Pulmonary artery endothelial cell (primary cell): ENCODE data around the gene CCDC149. TPM values are rescaled to one million over a fixed set of nuclear protein-coding genes. Genes with fewer than 3 reads are reported as not detected.

Source experiments
- DNase-seq: peaks from one replicate; pipeline ENCODE4 v3.0.0-alpha.2; 2011; ENCODE audit warnings: low read depth, low spot score
- total RNA-seq: library from RNA; depleted of rRNA; stranded (reverse); fragments of >200 nt; gene quantifications from 2 replicates; pipeline ENCODE4 v1.2.3, GENCODE V29; 2014

Gene CCDC149
- total RNA-seq, 1 donor from 2014 or later: 11.1 TPM

DNA sequence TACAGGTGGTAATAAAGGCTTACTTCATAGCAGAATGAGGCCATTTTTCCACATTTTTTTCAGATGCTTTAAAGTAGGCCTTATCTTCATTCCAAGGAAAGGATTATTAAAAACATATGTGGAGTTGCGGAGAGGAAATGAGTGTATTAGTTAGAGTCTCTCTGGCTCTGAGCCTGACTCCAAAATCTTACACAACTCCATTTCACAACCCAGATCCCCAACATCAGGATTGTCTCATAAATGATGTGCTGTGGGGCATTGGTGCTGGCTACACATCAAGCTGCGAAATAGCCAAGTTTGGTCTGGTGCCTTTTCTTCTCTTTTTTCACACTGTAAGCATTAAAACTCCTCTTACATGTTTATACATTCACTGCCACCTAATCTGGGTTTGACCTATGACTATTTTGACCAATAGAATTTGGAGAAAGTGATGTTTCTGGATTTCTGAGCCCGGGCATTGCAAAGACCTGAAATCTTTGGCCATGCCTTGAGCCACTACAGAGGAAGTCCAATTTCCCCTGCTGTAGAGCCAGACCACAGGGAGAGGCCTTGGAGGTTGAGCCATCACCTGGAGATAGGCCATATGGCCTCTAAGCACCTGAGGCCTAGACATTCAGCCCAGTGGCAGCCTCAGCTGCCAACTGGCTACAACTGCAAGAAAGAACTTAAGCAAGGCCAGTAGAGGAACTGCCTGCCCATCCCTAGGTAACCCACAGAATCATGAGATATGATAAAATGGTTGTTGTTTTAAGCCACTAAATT lies 134.2 kb downstream of the CCDC149 start:
- no peak for DNase-seq

DNA sequence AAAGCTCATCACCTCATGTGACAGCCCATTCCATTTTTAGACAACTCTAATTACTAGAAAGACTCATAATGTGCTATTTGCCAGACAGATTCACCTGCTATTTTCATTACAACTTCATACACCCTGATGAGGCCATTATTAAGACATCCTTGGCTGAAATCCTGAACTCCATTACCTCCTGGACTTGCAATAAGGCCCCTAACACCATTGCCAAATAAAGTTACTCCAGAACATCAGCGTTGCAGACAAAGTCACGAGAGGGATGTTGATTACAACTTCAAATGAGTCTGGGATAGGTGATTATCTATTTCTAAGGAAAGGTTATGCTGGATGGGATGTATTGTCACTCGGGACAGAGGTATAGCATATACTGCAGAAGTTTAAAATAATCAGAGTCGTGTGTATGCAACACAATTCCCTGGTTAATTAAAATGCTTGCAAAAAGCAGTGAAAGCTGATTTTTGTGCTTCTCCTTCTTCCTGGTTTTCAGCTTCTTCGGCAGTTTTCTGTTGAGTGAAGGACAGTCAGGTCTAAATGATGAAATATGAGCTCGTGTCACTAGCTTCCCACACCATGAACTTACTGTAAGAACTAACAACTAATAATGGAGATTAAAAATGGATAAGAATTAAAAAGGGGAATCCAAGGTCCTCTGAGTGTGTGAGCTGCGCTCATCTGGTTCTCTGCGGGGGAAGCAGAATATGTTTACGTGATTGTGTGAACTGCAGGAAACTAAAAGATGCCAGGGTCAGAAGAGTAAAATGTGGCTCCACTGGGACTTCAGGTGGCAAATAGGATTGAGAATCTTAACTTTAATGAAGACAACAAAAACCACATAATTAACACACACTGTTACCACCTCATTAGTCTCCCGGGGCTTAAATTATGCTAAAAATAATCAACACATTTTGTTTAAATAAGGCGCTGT lies 135.0 kb downstream of the CCDC149 start:
- no peak for DNase-seq

DNA sequence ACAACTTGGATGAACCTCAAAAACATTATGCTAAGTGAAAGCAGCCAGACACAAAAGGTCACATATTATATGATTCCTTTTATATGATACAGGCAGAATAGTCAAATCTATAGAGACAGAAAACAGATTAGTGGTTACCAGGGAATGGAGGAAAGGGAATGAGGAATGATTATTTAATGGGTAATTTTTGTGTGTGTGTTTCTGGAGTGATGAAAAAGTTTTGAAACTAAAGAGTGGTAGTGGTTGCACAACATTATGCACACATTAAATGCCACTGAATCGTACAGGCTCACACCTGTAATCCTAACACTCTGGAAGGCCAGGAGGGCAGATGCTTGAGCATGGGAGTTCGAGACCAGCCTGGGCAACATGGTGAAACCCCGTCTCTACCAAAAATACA lies 137.1 kb downstream of the CCDC149 start:
- no peak for DNase-seq

DNA sequence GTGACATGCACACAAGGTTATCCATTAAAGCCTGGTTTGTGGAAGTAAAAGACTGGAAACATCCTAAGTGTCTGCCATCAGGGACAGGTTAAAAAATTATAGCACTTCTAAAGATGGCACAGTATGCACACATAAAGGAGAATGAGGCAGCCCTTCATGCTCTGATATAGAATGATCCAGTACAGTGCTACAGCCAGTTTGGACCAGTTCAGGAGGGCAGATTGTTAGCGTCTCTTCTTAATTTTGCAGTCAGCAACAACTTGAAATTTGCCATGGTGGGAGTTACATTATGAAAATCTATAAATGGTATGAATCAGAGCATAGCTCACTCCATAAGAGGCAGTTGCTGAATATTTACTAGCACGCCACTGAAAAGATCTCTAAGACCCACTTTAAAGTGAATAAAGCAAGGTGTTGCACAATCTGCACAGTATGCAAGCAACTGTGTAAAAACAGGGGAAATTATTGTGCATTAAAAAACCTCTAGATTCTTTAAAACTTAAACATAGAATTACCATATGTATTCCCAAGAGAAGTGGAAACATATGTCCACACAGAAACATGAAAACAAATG lies 137.7 kb downstream of the CCDC149 start:
- DNase-seq: no peak

DNA sequence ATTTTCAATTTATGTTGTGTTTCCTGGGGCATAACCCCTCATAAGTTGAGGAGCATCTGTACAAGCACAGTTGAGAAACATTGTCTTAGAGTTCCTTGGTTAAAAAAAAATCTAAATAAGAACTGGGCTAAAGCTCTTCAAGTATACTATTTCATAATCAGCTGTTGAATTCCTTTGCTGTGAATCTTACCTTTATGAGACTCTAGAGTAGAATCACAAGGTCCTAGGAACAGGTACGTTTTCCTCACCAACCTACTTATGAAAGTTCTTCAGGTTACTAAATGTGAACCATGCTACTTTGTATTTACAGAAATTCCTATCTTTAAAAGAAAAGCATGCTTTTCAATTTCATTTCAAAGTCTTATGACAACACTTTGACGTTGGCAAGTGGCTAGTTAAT lies 138.4 kb downstream of the CCDC149 start:
- no peak for DNase-seq

DNA sequence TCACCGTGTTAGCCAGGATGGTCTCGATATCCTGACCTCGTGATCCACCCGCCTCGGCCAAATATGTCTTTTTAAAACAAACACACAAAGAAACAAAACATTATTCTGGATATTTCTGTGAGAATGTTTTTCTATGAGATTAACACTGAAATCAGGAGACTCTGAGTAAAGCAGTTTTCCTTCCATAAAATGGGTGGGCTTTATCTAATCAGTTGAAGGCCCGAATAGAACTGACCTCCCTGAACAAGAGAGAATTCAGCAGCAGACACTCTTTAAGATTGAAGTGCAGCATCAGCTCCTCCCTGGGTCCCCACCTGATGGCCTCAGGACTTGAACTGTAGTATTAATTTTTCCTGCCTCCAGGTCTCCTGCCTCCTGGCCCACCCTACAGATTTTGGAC lies 139.9 kb downstream of the CCDC149 start:
- no peak for DNase-seq

DNA sequence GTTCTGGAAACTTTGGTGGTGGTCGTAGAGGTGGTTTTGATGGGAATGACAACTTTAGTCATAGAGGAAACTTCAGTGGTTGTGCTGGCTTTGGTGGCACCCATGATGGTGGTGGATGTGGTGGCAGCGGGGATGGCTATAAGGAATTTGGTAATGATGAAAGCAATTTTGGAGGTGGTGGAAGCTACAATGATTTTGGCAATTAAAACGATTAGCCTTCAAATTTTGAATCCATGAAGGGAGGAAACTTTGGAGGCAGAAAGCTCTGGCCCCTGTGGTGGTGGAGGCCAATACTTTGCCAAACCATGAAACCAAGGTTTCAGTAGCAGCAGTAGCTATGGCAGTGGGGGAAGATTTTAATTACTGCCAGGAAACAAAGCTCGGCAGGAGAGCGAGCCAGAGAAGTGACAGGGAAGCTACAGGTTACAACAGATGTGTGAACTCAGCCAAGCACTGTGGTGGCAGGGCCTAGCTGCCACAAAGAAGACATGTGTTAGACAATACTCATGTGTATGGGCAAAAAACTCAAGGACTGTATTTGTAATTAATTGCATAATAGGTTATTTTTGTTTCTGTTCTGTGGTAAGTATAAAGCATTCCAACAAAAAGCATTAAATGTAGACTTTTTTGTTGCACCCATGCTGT lies 140.7 kb downstream of the CCDC149 start:
- DNase-seq: no peak

DNA sequence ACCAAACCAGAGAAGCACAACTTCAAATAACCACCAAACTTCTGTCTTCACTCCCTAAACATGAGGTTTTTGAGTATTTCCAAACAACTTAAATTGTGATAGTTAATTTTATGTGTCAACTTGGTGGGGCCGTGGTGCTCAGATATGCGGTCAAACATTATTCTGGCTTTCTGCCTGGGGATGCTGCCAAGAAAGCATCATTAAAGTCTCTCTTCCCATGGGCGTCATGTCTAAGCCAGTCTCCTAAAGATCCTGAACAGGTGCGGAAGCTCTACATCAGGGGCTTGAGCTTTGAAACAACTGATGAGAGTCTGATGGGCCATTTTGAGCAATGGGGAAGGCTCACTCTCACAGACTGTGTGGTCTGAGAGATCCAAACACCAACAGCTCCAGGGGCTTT lies 141.6 kb downstream of the CCDC149 start:
- no peak for DNase-seq

DNA sequence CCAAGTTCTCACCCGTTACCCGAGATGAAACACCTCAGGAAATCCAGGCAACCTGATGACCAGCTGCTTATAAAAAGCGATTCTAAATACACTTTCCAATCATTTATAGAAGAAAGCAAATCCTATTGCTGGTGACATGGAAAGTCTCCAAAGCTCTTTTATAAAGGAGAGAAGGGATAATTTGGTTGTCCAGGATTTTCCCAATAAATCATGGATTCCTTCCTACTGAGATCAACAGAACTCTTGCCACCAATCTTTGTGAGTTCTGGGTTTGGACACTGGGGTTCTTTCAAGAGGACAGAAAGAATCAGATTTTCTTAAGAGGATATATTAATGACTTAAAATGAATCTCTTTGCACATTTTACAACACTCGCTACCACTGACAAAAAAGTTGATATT lies 142.2 kb downstream of the CCDC149 start:
- DNase-seq: no peak

DNA sequence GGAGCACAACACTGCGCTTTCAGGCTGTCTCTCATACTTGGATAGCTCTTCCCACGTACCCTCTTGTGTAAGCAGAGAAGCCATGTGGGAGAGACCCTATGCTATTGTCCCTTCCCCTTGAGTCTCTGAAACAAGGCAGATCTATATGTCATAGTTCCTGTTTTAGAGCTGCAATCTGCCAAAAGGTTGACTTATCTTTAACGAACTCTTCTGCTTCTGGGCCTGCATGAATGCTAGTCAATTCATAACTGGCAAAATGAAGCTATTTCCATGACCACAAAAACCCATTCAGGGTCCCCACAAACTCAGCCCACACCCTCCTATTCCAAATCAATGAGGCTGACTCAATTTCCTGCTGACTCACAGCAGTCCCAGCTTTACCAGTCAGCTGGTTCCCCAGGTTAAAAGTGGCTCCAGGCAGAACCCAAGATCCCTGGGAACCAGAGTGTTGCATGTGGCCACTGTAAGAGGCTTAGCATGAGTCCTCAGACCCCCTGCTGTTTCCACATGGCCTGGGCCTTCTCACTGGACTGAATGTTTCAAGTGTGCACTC lies 142.7 kb downstream of the CCDC149 start:
- no peak for DNase-seq

DNA sequence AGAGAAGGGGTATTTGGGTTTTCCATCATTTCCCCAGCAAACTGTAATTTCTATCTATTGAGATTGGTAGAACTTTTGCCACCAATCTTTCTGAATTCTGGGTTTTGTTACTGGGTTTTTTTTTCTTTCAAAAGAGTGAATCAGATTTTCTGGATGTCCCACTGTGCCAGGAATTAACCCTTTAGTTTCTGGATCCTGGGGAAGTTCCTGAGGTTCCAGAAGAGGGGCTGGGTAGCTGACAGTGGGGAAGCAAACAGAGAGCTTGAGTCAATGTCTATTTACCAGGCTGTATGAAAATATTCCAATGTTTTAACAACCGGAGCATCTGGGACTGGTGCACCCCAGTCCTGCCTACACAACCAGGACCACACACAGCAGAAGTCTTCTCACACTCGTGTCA lies 143.3 kb downstream of the CCDC149 start:
- DNase-seq: no peak

DNA sequence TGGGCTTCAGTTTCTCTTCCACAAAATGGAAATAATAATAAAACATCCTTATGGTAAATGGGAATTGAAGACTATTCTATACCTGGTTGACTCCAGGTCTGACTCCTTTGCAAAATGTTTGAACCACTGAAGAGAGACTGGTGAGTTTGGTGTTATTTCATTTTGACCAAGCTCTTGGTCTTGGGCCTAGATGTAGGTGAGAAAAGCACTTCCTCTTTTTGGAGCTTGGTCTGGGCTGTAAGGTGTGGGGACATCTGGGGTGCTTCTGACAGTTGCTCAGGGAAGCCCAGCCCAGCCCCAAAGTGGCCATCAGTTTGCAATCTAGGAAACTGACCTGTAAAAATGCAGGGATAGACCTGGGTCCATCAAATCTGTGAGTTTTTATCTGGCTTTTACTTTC lies 144.2 kb downstream of the CCDC149 start:
- DNase-seq: no peak

DNA sequence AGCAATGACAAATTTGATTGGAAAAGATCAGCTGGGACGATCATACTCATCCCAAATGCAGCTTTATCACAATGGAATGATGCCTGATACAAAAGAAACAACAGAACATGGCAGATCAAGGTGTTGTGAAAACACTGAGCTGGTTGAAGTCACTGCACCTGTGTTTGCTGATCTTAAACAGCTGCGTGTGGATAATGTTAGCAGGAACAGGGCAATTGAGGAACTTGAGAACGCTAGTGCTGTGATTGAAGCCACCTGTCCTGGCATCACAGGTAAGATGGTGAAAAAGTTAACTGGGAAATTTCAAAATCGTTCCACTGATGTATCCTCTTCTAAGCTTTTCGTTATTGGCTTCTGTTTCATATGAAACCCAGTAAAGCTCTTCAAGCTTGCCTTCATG lies 144.8 kb downstream of the CCDC149 start:
- no peak for DNase-seq

DNA sequence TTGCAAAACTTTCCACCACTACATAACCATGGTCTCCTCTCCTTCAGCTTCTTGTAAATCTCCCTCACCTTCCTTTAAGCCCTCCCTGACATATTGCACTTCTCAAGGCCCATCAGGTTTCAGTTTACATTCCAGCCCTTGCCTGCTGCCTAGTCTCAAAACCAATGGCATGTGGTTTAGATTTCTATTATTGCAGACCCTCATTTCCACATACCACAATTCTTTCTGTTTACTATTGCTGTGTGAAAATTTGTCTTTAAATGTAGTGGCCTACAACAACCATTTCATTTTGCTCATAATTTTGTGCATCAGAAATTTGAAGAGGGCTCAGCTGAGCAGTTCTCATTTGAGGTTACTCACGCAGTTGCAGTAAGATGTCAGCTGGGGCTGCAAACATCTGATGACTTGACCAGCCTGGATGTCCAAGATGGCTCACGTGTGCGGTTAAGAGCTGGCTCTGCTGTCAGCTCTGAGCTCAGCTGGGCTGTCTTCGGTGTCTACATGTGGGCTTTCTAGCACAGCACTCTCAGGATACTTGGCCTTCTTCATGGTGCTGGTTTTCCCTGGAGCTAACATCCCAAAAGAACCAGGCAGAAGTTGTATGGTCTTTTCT lies 147.4 kb downstream of the CCDC149 start:
- no peak for DNase-seq

DNA sequence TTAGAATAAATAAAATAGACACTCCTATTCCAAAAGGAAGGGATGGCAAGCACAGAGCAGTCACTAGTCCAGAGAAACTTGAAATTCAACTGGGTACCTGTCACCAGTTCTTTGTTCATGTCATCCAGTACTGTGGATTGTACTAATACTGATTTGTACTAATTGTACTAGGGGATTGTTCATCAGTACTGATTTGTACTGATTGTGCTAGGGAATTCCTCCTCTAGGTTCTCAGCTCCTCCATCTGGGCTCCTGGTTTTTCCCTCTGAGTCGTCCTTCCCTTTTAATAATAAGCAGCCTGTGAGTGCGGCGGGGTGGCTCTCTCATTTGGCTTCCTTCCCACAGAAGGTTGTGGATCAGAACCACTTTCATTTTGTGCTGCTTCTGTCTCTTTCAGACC lies 148.5 kb downstream of the CCDC149 start:
- DNase-seq: no peak

DNA sequence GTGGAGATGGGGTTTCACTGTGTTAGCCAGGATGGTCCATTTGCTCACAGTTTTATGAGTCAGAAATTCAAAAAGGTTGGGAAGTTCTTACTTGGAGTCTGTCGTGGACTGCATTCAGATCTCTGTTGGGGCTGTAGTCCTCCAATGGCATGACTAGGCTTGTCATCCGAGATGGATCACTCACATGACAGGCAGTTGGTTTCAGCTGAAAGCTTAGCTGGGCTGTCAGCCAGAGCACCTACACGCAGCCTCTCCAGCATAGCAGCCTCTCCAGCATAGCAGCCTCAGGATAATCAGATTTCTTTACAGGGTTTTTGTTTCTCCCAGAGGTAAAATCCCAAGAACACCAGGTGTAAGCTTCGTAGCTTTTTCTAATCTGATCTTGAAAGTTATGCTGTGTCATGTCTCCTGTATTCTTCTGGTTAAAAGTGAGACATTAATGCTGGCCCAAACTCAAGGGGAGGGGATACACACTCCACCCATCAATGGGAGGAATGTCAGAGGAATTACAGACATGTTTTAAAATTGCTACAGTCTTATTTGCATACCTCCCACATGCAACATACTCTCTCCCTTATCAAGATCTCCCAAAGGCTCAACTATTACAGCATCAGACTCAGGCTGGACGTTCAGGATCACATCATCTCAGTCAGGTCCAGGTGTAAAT lies 149.1 kb downstream of the CCDC149 start:
- DNase-seq: no peak
